Lower lobe of right lung (tissue), 2 donors: Measurements from ENCODE around the gene SRC. TPM values are rescaled to one million over a fixed set of nuclear protein-coding genes. Genes with fewer than 3 reads are reported as not detected.

Experiments used
- ATAC-seq, 2 donors: fragments of 200-7000 bp; cut with Tn5 transposase; one replicate each; pipeline ENCODE4 v1.9.1; 2020 to 2022; ENCODE audit warnings: mild to moderate bottlenecking in 2 of 2, moderate library complexity in 2 of 2
- DNase-seq: peaks from one replicate; pipeline ENCODE4 v3.0.0-alpha.2; 2020
- H3K27ac ChIP-seq: fragments of 200-600 bp; one replicate; pipeline ENCODE4 v1.8.0; 2022
- H3K27me3 ChIP-seq: fragments of 200-600 bp; one replicate; pipeline ENCODE4 v1.8.0; 2022; ENCODE audit warnings: low read depth
- H3K36me3 ChIP-seq: fragments of 200-600 bp; one replicate; pipeline ENCODE4 v1.8.0; 2022; ENCODE audit warnings: mild to moderate bottlenecking
- H3K4me1 ChIP-seq: fragments of 200-600 bp; one replicate; pipeline ENCODE4 v1.8.0; 2022
- H3K4me3 ChIP-seq: fragments of 200-600 bp; one replicate; pipeline ENCODE4 v1.8.0; 2022; ENCODE audit warnings: mild to moderate bottlenecking
- H3K9me3 ChIP-seq: fragments of 200-600 bp; one replicate; pipeline ENCODE4 v1.8.0; 2022
- CTCF ChIP-seq: fragments of 200-600 bp; IDR thresholded peaks from one replicate; pipeline ENCODE4 v1.8.0; 2022; ENCODE audit warnings: antibody characterized with exemption, mild to moderate bottlenecking
- intact Hi-C: fragments of 100-400 bp; cut with DNase I; formaldehyde crosslinking; loops from one replicate; pipeline ENCODE4 v1.11.0; 2022
- total RNA-seq: library from RNA; stranded (reverse); fragmentation: NEBNext Ultra II Directional; extraction: Animal tissue kit (Norgen Biotek cat#: 25700); gene quantifications from one replicate; pipeline ENCODE4 v1.2.1, GENCODE V29; 2021
- donor health status: DM: no; HTN: yes; CAD: no; lungs with severe emphysema.

SRC gene
- total RNA-seq, 1 donor from 2014 or later, result 72.7 TPM

GRCh38 chr20:37385659-37386504 is 39.9 kb downstream of the SRC start:
- intact Hi-C loops, result loop anchor here (10.0 kb wide), 1 partner anchor 121 kb away; the partner anchor contains the start of gene GHRH
- Histone ChIP-seq H3K9me3 (no peaks in the 10 kb centered on the region), H3K27ac (no peak overlapping the region), H3K4me3 (no peak overlapping the region), H3K27me3 (no peaks in the 10 kb centered on the region), H3K36me3 (peaks cover 47% of the 10 kb centered on the region), H3K4me1 (peaks cover 13% of the 10 kb centered on the region)
- no peak for ATAC-seq
- peak; percentile 42 for DNase-seq
- TF ChIP-seq CTCF, result no peak

DNA sequence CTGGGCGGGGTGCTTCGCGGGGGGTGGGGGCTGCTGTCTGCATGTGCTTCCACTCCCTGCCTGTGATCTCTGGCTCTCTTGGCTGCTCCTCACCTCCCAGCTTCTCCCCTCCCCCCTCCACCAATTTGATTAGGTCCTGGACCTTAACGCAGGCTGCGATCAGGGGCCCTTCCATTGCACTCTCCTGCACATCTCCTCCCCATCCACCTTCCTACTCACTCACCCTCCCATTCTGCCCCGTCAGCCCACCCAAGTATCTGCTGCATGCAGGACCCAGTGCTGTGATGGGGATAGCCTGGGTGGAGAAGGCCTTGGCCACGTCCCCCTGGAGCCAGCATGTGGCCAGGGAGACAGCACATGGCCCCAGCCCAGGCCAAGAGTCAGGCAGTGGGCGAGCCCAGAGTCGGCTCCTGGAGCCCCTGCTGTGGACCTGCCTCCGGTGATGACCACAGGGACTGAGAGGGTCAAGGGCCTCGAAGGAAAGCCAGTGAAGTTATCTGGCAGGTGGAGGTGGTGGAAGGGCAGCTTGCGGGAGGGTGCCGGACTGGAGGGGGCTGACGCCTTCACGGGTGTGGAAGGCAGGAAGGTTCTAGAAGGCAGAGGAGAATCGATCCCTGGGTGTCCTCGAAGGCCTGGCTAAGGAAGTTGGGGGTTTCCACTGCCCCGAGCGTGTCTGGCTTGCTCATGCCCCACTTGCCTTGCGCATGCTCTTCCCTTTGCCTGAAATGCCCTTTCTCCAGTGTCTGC is 40.7 kb downstream of the SRC start:
- Histone ChIP-seq H3K36me3 (peaks cover 54% of the 10 kb centered on the region), H3K4me1 (peaks cover 13% of the 10 kb centered on the region), H3K27me3 (no peaks in the 10 kb centered on the region), H3K4me3 (no peak overlapping the region), H3K27ac (no peak overlapping the region), H3K9me3 (no peaks in the 10 kb centered on the region)
- ATAC-seq (no peak), DNase-seq (peak; percentile 30)
- TF ChIP-seq CTCF, result no peak
- intact Hi-C loops, result loop anchor here (10.0 kb wide), 1 partner anchor 122 kb away; the partner anchor contains the start of gene GHRH

- TF ChIP-seq CTCF, result no peak
- peaks cover 54% of the 10 kb centered on the region for H3K36me3 ChIP-seq
Measured at GRCh38 chr20:37387519-37388269, 41.8 kb downstream of the SRC start.

DNA sequence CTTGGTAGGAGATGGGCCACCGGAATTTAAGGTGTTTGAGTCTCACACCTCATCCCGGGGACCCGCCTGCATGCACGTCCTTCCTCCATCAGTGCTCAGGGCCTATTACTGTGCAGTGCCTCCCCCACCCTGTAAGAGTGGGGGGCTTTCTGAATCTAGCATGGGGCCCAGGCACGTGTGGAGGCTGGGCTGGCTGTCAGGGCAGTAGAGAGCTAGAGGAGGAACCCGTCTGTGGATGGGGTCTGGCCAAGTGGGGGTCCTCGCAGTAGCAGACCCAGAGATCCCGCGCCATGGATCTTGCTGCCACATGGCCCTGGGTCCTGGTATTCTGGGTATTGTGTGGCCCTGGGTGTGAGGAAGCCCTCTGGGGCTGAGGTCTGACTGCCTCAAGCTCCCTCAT is 42.9 kb downstream of the SRC start:
- DNase-seq, result peak; percentile 26

More at GRCh38 chr20:37387519-37388269, 41.8 kb downstream of the SRC start:
- Histone ChIP-seq H3K27ac (no peak overlapping the region), H3K27me3 (no peaks in the 10 kb centered on the region), H3K4me3 (no peak overlapping the region), H3K9me3 (no peaks in the 10 kb centered on the region), H3K4me1 (peaks cover 13% of the 10 kb centered on the region)
- DNase-seq (peak; percentile 26), ATAC-seq (no peak)
- intact Hi-C loops, result loop anchor here (10.0 kb wide), 1 partner anchor 123 kb away; the partner anchor contains the start of gene GHRH

More for the DNA sequence above, 42.9 kb downstream of the SRC start:
- Histone ChIP-seq H3K4me3 (no peak overlapping the region), H3K9me3 (no peaks in the 10 kb centered on the region), H3K36me3 (peaks cover 58% of the 10 kb centered on the region), H3K4me1 (peaks cover 8% of the 10 kb centered on the region), H3K27me3 (no peaks in the 10 kb centered on the region), H3K27ac (no peak overlapping the region)
- no peak for TF ChIP-seq CTCF
- ATAC-seq, result no peak
- intact Hi-C loops, result loop anchor here (10.0 kb wide), 1 partner anchor 124 kb away; the partner anchor contains the start of gene GHRH
